Suprapubic skin (tissue), 3 donors: ENCODE data around the gene PLEKHG3.

ENCODE experiments used
- POLR2A ChIP-seq, 2 donors: fragments of 450-650 bp; IDR thresholded peaks; one replicate each; pipeline ENCODE4 v1.6.1; 2017; ENCODE audit warnings: antibody characterized with exemption in 2 of 2, mild to moderate bottlenecking in 2 of 2, moderate library complexity in 2 of 2
- TF ChIP-seq, protein P1 (sequence below), 2 donors: fragments of 200-600 bp in 1 of 2; fragments of 450-650 bp in 1 of 2; sonication (generic) in 1 of 2; IDR thresholded peaks; one replicate each; pipeline ENCODE4 v1.5.1; 2016 to 2019; ENCODE audit warnings: antibody characterized with exemption in 2 of 2, mild to moderate bottlenecking in 1 of 2, moderate library complexity in 1 of 2

DNA sequence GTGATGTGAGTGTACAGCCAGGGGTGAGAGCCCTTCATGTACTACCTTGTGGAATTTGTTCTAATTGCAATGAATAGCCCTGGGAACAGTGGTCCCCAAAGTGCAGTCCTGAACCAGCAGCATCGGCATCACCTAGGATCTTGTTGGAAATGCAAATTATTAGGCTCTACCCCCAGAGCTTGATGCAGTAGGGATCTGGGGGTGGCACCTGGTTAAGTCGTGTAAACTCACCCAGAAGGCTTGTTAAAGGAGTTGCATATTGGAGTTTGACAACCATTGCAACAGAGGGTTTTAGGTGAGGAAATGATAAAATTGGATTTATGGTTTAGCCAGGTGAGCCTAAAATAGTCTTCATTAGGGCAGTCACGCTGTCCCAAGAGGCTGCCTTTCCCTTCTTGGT lies 73.2 kb downstream of the PLEKHG3 start:
- no peak for TF ChIP-seq POLR2A (IDR thresholded peaks at IDR 0.05)
- TF ChIP-seq, protein P1, sequence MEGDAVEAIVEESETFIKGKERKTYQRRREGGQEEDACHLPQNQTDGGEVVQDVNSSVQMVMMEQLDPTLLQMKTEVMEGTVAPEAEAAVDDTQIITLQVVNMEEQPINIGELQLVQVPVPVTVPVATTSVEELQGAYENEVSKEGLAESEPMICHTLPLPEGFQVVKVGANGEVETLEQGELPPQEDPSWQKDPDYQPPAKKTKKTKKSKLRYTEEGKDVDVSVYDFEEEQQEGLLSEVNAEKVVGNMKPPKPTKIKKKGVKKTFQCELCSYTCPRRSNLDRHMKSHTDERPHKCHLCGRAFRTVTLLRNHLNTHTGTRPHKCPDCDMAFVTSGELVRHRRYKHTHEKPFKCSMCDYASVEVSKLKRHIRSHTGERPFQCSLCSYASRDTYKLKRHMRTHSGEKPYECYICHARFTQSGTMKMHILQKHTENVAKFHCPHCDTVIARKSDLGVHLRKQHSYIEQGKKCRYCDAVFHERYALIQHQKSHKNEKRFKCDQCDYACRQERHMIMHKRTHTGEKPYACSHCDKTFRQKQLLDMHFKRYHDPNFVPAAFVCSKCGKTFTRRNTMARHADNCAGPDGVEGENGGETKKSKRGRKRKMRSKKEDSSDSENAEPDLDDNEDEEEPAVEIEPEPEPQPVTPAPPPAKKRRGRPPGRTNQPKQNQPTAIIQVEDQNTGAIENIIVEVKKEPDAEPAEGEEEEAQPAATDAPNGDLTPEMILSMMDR (IDR thresholded peaks at IDR 0.05), result no peak
